Stimulated activated CD8-positive, alpha-beta memory T cell treated with anti-CD3 and anti-CD28 coated beads, Interleukin-15, amount 100 ng/mL, for 4 hours (primary cell): Measurements from ENCODE around the gene LRSAM1.

ENCODE experiments used
- DNase-seq, 2 donors: peaks; one replicate each; pipeline ENCODE4 v3.0.0-alpha.2; 2020; ENCODE audit warnings: low read depth in 2 of 2

LRSAM1 gene

GRCh38 chr9:127496974-127497373, 45.7 kb downstream of the LRSAM1 start:
- DNase-seq, result no peak

GRCh38 chr9:127497656-127498290, 46.5 kb downstream of the LRSAM1 start:
- DNase-seq, result no peak

GRCh38 chr9:127498298-127498697, 47.0 kb downstream of the LRSAM1 start:
- DNase-seq, result no peak

DNA sequence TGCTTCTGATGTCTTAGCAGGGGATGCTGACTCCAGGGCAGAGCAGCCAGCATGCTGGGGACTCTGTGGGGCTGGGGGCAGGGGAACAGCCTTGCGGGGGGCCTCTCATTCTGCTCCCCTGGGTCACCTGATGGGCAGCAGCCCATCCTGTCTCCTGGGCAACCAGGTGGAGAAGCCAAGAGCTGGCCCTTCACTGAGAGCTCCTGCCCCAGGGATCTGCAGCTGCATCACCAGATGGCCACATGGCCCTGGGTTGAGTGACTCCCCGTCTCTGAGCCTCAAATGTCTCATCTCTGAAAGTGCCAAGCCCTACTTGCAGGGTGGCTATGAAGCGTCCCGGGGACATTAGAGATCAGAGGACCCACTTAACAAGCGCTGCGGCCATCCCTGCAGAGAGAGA, 49.1 kb downstream of the LRSAM1 start:
- no peak for DNase-seq

- DNase-seq, result no peak
Measured at GRCh38 chr9:127500862-127501261, 49.6 kb downstream of the LRSAM1 start.

DNA sequence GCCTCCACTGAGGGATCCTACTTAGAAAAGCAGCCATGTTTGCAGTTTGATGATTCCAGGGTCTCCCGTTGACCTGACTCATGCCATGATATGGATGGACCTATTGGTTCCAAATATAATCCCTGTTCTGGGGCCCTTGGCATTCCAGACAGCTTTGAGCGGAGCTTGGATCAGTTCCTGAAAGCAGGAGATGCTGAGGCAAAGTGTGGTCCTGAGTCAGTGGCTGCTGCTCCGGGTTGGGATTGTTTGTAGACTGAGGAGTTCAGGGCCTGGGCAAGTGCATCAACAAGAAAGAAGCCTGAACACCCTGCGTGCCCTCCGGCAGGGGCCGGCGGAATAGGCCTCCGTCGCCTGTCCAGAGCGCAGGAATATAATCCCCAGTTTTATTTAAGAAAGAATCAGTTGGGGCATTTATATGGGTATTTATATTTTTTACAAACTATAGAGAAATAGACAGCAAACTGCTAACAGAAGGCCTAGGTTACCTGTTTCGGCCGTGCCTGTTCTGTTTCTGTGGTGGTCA, 50.6 kb downstream of the LRSAM1 start:
- DNase-seq, result no peak

GRCh38 chr9:127502706-127503378, 51.5 kb downstream of the LRSAM1 start:
- no peak for DNase-seq

GRCh38 chr9:127503379-127503921, 52.1 kb downstream of the LRSAM1 start:
- DNase-seq, result no peak

DNA sequence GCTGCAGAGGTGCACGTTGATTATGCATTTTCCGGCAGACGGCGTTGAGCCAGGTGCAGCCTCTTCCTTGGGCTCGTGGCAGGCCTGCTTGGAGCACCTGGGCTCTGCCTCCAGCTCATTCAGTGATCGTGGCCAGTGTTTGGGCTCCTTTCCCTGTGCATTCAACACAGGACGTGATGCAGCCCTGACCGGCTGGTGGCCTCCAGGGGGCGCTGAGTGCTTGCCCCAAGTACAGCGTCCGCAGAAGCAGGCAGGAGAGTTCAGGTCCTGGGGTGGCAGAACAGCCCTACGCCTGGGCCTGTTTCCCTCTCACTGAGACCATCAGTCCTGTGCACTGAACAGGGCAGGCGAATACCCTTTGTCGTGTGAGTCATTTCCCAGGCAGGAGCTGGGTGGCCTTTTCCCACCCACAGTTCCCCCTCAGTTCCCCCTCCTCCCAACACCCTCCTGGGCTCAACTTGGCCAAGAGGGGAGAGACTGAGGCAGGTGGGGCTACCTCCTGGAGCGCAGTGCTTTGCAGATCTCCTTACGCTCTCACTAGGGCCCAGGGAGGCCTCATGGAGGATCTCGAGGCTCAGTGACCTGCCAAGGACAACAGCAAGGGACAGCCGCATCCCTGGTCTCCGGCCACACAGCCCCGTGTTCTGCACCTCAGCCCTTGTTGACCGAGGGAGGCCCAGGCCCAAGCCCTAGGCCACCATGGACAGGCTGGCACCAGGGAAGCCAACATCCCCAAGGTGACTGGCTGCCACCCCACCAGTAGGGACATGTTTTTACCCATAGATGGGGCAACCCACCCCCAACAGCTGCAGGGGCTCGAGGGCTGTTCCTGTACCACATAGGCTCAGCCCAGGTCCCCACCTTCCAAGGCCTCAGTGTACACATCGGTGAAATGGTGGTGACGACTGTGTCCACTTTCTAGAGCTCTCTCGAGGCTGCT, 52.9 kb downstream of the LRSAM1 start:
- DNase-seq, result peak; percentile 42 to 57

GRCh38 chr9:127504887-127505251, 53.6 kb downstream of the LRSAM1 start:
- DNase-seq, result no peak

DNA sequence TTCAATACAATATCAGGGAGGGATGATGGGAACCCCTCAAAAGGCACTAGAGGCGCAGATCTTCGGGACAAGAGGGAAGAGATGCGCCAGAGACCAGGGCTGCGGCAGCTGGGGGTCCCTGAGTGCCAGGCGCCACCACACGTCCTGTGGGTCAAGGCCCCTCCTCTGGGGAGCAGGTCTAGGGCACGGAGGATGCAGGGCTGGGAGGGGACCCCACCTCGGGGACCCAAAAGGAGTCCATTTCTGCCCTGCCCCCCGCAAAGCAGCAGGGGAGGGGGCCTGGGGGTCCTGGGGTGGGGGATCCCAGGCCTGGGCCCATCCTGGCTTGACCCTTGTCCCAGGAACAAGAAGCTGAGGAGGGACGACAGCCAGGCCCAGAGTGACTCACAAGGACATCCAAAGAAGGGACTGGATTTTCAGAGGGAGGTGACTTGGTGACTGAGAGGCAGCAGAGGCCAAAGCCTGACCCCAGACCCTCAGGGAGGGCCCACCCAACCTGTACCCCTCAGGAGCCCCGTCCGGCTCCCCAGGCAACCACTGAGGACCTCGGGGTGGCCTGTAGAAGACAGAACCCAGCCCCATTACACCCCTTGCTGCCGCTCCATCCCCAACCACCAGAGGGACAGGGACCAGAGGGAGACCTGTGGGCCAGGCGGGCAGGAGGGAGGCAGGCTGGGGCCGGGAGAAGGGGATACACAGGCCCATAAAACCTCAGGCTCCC, 54.2 kb downstream of the LRSAM1 start:
- no peak for DNase-seq

- DNase-seq, result no peak
Measured at GRCh38 chr9:127506117-127506813, 55.0 kb downstream of the LRSAM1 start.

DNA sequence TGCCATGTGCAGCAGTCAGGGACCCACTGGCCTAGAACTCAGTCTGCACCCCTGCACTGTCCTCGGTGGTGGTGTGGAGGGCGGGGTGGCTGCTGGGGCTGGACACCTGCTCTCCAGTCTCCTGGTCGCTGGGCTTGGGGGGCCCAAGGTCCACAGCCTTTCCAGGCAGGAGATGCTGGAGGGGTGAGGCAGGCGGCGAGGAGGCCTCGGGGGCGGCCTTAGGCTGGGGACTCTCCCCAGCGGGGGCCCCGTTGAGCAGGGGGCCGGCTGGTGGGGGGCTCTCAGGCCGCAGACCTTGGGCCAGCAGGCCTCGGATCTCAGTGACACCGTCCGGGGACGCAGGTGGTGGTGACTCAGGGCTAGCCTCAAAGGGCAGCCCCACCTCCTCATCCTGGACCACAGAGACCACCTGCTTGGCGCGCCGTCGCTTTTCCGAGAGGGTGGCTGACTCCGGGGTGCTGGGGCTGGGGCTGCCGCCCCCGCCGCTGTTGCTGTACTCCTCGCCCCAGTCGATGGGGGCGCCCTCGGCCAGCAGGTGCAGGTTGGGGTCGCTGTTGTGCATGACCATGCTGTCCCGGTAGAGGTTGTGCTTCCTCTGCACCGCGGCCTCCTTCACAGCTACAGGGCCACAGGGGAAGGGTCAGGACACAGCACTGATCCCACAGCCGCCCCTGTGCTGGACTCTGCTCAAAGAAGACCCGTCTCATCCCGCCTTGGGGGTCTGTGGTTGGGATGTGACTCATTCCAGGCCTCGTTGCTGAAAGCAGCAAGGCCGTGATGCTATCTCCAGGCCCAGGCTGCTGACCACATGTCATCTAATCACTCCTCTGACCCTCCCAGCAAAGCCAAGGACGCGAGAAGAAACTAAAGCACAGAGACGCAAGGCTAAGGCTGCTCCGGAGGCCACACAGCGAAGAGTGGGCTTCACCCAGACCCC, 55.8 kb downstream of the LRSAM1 start:
- DNase-seq, result no peak

DNA sequence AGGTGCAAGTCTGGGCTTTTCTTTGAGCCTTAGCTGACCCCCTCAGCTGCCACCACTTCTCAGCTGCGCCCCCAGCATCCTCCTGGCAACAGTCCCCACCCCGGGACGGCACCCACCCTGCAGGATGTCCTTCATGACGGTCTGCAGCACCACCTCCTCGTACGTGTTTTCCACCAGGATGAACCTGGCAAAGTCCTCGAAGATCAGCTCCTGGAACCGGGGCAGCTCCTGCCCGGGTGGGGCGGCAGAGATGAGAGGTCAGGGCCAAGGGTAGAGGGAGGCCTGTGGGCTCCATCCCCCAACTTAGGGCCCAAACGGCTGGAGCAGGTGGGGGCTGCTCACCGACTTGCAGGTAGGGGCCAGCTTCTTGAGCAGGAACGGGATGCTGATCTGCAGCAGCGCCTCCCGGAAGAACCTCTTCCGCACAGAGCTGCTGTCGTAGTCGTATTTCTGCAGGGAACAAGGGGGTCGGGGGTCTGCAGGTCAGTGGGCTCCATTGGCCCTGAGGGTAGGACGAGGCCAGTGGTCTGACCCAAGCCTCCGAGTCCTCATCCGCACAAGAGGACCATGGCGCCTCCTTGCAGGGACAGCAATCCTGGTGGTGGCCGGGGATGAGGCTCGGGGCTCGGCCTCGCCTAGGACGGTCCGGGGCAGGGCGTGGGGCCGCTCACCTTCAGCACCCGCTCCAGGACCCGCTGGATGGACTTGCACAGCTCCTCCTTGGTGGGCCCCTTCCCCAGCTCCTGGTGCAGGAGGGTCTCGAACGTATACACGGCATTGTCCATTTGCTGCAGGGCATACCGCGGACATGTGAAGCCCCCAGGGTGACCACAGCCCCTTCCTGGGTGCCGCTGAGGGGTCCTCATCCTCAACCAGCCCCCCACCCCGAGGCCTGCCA, 56.7 kb downstream of the LRSAM1 start:
- no peak for DNase-seq

- DNase-seq, result no peak
Measured at GRCh38 chr9:127508901-127509260, 57.6 kb downstream of the LRSAM1 start.

- no peak for DNase-seq
Measured at GRCh38 chr9:127509261-127509954, 58.1 kb downstream of the LRSAM1 start.

- no peak for DNase-seq
Measured at GRCh38 chr9:127509955-127510299, 58.6 kb downstream of the LRSAM1 start.

GRCh38 chr9:127514468-127514867, 63.2 kb downstream of the LRSAM1 start:
- no peak for DNase-seq
